ENCODE results near the gene ATP2B2. TPM values are rescaled to one million over a fixed set of nuclear protein-coding genes. Genes with fewer than 3 reads are reported as not detected.

Gene ATP2B2
- total and polyA plus RNA-seq, 2 of the 8 experiments (the other 6 are each of a cell fraction or from before 2014, with no cell fraction given), result 0.14 to 1.2 TPM

GRCh38 chr3:10358309-10358980 is 146.9 kb downstream of the ATP2B2 start (continued):
- TF ChIP-seq JUN (IDR thresholded peaks at IDR 0.05; ENCODE audit: low read depth, low read length) (no peak), RNF2 (IDR thresholded peaks at IDR 0.05; ENCODE audit: borderline replicate concordance, low read depth, low read length, missing control alignments, poor library complexity, severe bottlenecking) (no peak), CREB1 (IDR thresholded peaks at IDR 0.05) (no peak), RFX5 (IDR thresholded peaks at IDR 0.05; ENCODE audit: borderline replicate concordance, low read depth, low read length) (no peak), SUZ12 (IDR thresholded peaks at IDR 0.05; ENCODE audit: low read length) (no peak), FOSL1 (IDR thresholded peaks at IDR 0.05; ENCODE audit: insufficient read depth, low read depth, low read length) (no peak), BRCA1 (IDR thresholded peaks at IDR 0.05; ENCODE audit: low read depth, low read length) (no peak), KDM5A (IDR thresholded peaks at IDR 0.05; ENCODE audit: low read length) (no peak)

All from H1 (cell line).